ENCODE measurements around the gene SCAI.

GRCh38 chr9:124899845-124900244 lies 243.5 kb downstream of the SCAI start:
- TF ChIP-seq, protein P1, sequence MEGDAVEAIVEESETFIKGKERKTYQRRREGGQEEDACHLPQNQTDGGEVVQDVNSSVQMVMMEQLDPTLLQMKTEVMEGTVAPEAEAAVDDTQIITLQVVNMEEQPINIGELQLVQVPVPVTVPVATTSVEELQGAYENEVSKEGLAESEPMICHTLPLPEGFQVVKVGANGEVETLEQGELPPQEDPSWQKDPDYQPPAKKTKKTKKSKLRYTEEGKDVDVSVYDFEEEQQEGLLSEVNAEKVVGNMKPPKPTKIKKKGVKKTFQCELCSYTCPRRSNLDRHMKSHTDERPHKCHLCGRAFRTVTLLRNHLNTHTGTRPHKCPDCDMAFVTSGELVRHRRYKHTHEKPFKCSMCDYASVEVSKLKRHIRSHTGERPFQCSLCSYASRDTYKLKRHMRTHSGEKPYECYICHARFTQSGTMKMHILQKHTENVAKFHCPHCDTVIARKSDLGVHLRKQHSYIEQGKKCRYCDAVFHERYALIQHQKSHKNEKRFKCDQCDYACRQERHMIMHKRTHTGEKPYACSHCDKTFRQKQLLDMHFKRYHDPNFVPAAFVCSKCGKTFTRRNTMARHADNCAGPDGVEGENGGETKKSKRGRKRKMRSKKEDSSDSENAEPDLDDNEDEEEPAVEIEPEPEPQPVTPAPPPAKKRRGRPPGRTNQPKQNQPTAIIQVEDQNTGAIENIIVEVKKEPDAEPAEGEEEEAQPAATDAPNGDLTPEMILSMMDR (conservative IDR thresholded peaks at IDR 0.05; ENCODE audit: low read depth in 2 of 2) = no peak
- TF ChIP-seq POLR2AphosphoS5 (IDR thresholded peaks at IDR 0.05; ENCODE audit: low read depth) (no peak), EZH2 (IDR thresholded peaks at IDR 0.05; ENCODE audit: low read depth, unreplicated experiment) (no peak)
- TF ChIP-seq, protein P2, sequence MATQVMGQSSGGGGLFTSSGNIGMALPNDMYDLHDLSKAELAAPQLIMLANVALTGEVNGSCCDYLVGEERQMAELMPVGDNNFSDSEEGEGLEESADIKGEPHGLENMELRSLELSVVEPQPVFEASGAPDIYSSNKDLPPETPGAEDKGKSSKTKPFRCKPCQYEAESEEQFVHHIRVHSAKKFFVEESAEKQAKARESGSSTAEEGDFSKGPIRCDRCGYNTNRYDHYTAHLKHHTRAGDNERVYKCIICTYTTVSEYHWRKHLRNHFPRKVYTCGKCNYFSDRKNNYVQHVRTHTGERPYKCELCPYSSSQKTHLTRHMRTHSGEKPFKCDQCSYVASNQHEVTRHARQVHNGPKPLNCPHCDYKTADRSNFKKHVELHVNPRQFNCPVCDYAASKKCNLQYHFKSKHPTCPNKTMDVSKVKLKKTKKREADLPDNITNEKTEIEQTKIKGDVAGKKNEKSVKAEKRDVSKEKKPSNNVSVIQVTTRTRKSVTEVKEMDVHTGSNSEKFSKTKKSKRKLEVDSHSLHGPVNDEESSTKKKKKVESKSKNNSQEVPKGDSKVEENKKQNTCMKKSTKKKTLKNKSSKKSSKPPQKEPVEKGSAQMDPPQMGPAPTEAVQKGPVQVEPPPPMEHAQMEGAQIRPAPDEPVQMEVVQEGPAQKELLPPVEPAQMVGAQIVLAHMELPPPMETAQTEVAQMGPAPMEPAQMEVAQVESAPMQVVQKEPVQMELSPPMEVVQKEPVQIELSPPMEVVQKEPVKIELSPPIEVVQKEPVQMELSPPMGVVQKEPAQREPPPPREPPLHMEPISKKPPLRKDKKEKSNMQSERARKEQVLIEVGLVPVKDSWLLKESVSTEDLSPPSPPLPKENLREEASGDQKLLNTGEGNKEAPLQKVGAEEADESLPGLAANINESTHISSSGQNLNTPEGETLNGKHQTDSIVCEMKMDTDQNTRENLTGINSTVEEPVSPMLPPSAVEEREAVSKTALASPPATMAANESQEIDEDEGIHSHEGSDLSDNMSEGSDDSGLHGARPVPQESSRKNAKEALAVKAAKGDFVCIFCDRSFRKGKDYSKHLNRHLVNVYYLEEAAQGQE (IDR thresholded peaks at IDR 0.05; ENCODE audit: unreplicated experiment) = no peak
